Nephron progenitor cell (in vitro differentiated cells): Measurements from ENCODE around the gene OR6S1.

Experiments used
- DNase-seq: peaks from one replicate; pipeline ENCODE4 v3.0.0; 2021
- H3K27ac Mint-ChIP-seq: 2 replicates; pipeline ENCODE4 v1.8.0; 2021; ENCODE audit warnings: mild to moderate bottlenecking, moderate library complexity, mixed read lengths
- H3K27me3 Mint-ChIP-seq: 2 replicates; pipeline ENCODE4 v1.8.0; 2021; ENCODE audit warnings: mild to moderate bottlenecking, low read depth, mixed read lengths; ENCODE audit not compliant: poor library complexity
- H3K36me3 Mint-ChIP-seq: 2 replicates; pipeline ENCODE4 v1.8.0; 2021; ENCODE audit warnings: low read depth, mixed read lengths
- H3K4me1 Mint-ChIP-seq: 2 replicates; pipeline ENCODE4 v1.8.0; 2021; ENCODE audit warnings: mixed read lengths
- H3K4me3 Mint-ChIP-seq: 2 replicates; pipeline ENCODE4 v1.8.0; 2021; ENCODE audit warnings: mild to moderate bottlenecking, moderate library complexity, mixed read lengths
- H3K9me3 Mint-ChIP-seq: 2 replicates; pipeline ENCODE4 v1.8.0; 2021; ENCODE audit warnings: mild to moderate bottlenecking, moderate library complexity, mixed read lengths
- CTCF ChIP-seq: fragments of 200-600 bp; sonication (generic); IDR thresholded peaks from 2 replicates; pipeline ENCODE4 v1.5.0; 2021; ENCODE audit warnings: antibody characterized with exemption

OR6S1 gene

GRCh38 chr14:20628063-20628854 is 13.2 kb downstream of the OR6S1 start:
- H3K4me3 Mint-ChIP-seq: peak overlapping the region; percentile 84
- no peak for DNase-seq
- H3K27ac Mint-ChIP-seq: no peak overlapping the region
- H3K27me3 Mint-ChIP-seq: peaks cover 94% of the 10 kb centered on the region
- H3K36me3 Mint-ChIP-seq: no peaks in the 10 kb centered on the region
- peaks cover 68% of the 10 kb centered on the region for H3K4me1 Mint-ChIP-seq
- TF ChIP-seq CTCF: no peak
- peaks cover 12% of the 10 kb centered on the region for H3K9me3 Mint-ChIP-seq

- H3K36me3 Mint-ChIP-seq: no peaks in the 10 kb centered on the region
- peaks cover 7% of the 10 kb centered on the region for H3K9me3 Mint-ChIP-seq
- H3K4me3 Mint-ChIP-seq: peak overlapping the region; percentile 84
- no peak for DNase-seq
- TF ChIP-seq CTCF: no peak
- peaks cover 89% of the 10 kb centered on the region for H3K27me3 Mint-ChIP-seq
- H3K4me1 Mint-ChIP-seq: peaks cover 72% of the 10 kb centered on the region
- H3K27ac Mint-ChIP-seq: no peak overlapping the region
Observed at GRCh38 chr14:20627346-20628027, 14.0 kb downstream of the OR6S1 start.

DNA sequence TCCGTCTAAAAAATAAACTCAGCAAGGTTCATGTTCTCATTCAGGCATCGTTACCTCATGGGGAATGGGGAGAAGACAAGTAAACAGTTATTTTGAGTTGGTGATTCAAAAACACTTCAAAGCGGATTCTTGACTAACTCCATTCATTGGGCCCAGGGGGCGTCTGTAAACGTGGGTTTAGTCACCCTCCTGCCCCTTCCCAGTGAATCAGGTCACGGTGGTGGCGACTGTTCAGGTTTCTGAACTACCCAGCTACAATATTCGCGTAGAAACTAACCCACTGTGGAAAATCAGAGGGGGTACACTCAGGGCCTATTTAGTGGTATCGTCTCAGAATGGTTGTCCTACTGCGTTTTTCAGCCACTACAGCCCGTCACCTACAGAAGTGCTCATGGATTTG is 15.2 kb downstream of the OR6S1 start:
- Mint-ChIP-seq H3K9me3 (peaks cover 12% of the 10 kb centered on the region), H3K27me3 (peaks cover 82% of the 10 kb centered on the region), H3K4me1 (peaks cover 74% of the 10 kb centered on the region), H3K27ac (no peak overlapping the region), H3K36me3 (no peaks in the 10 kb centered on the region), H3K4me3 (peak overlapping the region; percentile 84)
- TF ChIP-seq CTCF: no peak
- no peak for DNase-seq

DNA sequence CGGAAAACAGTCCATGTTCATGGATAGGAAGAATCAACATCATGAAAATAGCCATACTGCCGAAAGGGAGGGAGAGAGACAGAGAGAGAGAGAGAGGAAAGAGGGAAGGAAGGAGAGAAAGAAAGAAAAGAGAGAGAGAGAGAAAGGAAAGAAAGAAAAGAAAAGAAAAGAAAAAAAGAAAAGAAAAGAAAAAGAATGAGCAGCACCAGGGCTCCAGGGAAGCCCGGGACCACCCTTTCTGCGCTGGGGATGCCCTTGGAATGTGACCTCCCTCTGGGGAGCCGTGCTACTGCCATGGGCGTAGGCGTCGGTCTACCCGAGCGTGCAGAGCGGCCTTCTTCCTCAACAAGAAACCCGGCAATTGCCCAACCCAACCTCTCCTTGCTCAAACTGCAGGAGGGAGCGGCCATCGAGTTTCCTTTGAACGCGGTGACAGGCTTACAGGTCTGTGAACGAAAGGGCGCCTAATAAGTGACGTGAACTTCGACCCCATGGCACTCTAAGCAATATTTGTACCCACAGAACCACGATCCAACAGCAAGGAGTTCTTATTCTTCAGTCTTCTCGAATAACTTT is 16.9 kb downstream of the OR6S1 start:
- no peaks in the 10 kb centered on the region for H3K36me3 Mint-ChIP-seq

DNA sequence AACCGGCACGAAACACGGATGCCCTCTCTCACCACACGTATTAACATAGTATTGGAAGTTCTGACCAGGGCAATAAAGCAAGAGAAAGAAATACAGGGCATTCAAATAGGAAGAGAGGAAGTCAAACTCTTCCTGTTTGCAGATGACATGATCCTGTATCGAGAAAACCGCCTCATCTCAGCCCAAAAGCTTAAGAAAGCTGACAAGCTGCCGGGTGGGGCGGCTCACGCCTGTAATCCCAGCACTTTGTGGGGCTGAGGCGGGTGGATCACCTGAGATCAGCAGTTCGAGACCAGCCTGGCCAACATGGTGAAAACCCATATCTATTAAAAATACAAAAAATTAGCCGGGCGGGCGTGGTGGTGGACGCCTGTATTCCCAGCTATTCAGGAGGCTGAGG is 17.7 kb downstream of the OR6S1 start:
- TF ChIP-seq CTCF: no peak
- DNase-seq: no peak
- H3K36me3 Mint-ChIP-seq: no peaks in the 10 kb centered on the region
- peaks cover 12% of the 10 kb centered on the region for H3K9me3 Mint-ChIP-seq
- H3K27ac Mint-ChIP-seq: no peak overlapping the region
- H3K27me3 Mint-ChIP-seq: peaks cover 61% of the 10 kb centered on the region
- peaks cover 65% of the 10 kb centered on the region for H3K4me1 Mint-ChIP-seq
- H3K4me3 Mint-ChIP-seq: peak overlapping the region; percentile 84

More for the DNA sequence above, 16.9 kb downstream of the OR6S1 start:
- Mint-ChIP-seq H3K9me3 (peaks cover 12% of the 10 kb centered on the region), H3K4me3 (peak overlapping the region; percentile 84), H3K27me3 (peaks cover 69% of the 10 kb centered on the region), H3K27ac (peak overlapping the region; percentile 16), H3K4me1 (peaks cover 65% of the 10 kb centered on the region)
- TF ChIP-seq CTCF: no peak
- peak; percentile 68 for DNase-seq
